ENCODE results near the gene MED26. TPM values are rescaled to one million over a fixed set of nuclear protein-coding genes. Genes with fewer than 3 reads are reported as not detected.

The MED26 gene
- total and polyA plus RNA-seq, 9 of the 15 experiments (the other 6 are each of a cell fraction or from before 2014, with no cell fraction given): 0.71 to 15.1 (median 6.2) TPM

GRCh38 chr19:16587833-16588823 lies 39.9 kb downstream of the MED26 start (continued):
- TF ChIP-seq EP400 (IDR thresholded peaks at IDR 0.05) (peak; percentile 52; the same call in 1 of the 2 replicates), DNMT1 (IDR thresholded peaks at IDR 0.05) (no peak), TCF3 (CRISPR knock-in tag; IDR thresholded peaks at IDR 0.05) (peak; percentile 24; the same call in 1 of the 2 replicates), ZNF174 (CRISPR knock-in tag; IDR thresholded peaks at IDR 0.05) (no peak), ZNF395 (CRISPR knock-in tag; IDR thresholded peaks at IDR 0.05) (0 out of 2 replicates have a peak, but pooled peaks have one; percentile 34), JUN (IDR thresholded peaks at IDR 0.05; ENCODE audit: borderline replicate concordance, low read depth, low read length) (peak; percentile 52; the same call in 1 of the 2 replicates), JUN (CRISPR knock-in tag; IDR thresholded peaks at IDR 0.05; ENCODE audit: borderline replicate concordance) (no peak), CREM (IDR thresholded peaks at IDR 0.05; ENCODE audit: low read depth) (peak; percentile 82), PBX2 (CRISPR knock-in tag; IDR thresholded peaks at IDR 0.05; ENCODE audit: low read depth) (no peak), PBX2 (tag; conservative IDR thresholded peaks at IDR 0.05; ENCODE audit: low read depth) (no peak), MXI1 (IDR thresholded peaks at IDR 0.05; ENCODE audit: low read depth, low read length) (peak; percentile 78; the same call in 1 of the 2 replicates), BHLHE40 (IDR thresholded peaks at IDR 0.05; ENCODE audit: low read length) (no peak), JUND (IDR thresholded peaks at IDR 0.05; ENCODE audit: borderline replicate concordance, low read depth, low read length) (peak; percentile 45; the same call in 1 of the 2 replicates), JUND (tag; IDR thresholded peaks at IDR 0.05; ENCODE audit: borderline replicate concordance, low read depth, low read length) (peak; percentile 5; the same call in 1 of the 3 replicates), SP1 (CRISPR knock-in tag; IDR thresholded peaks at IDR 0.05) (0 out of 2 replicates have a peak, but pooled peaks have one; percentile 32)
- TF ChIP-seq, protein P1, sequence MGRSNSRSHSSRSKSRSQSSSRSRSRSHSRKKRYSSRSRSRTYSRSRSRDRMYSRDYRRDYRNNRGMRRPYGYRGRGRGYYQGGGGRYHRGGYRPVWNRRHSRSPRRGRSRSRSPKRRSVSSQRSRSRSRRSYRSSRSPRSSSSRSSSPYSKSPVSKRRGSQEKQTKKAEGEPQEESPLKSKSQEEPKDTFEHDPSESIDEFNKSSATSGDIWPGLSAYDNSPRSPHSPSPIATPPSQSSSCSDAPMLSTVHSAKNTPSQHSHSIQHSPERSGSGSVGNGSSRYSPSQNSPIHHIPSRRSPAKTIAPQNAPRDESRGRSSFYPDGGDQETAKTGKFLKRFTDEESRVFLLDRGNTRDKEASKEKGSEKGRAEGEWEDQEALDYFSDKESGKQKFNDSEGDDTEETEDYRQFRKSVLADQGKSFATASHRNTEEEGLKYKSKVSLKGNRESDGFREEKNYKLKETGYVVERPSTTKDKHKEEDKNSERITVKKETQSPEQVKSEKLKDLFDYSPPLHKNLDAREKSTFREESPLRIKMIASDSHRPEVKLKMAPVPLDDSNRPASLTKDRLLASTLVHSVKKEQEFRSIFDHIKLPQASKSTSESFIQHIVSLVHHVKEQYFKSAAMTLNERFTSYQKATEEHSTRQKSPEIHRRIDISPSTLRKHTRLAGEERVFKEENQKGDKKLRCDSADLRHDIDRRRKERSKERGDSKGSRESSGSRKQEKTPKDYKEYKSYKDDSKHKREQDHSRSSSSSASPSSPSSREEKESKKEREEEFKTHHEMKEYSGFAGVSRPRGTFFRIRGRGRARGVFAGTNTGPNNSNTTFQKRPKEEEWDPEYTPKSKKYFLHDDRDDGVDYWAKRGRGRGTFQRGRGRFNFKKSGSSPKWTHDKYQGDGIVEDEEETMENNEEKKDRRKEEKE (IDR thresholded peaks at IDR 0.05; ENCODE audit: borderline replicate concordance in 1 of 2, control insufficient read depth in 1 of 2, low read depth in 2 of 2, low read length in 1 of 2): no peak
- TF ChIP-seq, protein P2, sequence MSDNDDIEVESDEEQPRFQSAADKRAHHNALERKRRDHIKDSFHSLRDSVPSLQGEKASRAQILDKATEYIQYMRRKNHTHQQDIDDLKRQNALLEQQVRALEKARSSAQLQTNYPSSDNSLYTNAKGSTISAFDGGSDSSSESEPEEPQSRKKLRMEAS (CRISPR knock-in tag; IDR thresholded peaks at IDR 0.05): peak; percentile 80
- TF ChIP-seq, protein P3, sequence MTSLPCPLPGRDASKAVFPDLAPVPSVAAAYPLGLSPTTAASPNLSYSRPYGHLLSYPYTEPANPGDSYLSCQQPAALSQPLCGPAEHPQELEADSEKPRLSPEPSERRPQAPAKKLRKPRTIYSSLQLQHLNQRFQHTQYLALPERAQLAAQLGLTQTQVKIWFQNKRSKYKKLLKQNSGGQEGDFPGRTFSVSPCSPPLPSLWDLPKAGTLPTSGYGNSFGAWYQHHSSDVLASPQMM (CRISPR knock-in tag; IDR thresholded peaks at IDR 0.05): no peak

Data from K562 (cell line).